ENCODE data around the gene MROH9.

Gene MROH9

DNA sequence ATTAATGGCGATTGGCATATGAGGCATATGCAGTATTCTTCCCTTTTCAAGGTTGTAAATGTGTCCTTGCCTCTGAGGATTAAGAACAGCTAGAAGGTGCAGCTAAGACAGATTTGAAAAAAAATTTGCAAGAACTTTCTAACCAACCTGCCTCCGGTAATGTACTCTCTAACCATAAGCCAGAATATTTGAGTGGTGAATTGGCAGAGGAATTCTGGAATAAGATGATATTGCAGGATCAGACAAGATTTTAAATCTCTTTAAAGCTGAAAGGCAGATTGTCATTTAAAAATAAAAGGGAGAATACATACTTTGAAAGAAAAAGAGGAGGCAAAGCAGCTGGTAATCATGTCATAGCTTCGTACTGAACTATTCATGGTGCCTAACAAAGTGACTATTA lies 29.2 kb downstream of the MROH9 start:
- no peak for DNase-seq (ENCODE audit: low read depth in 2 of 3, low spot score in 1 of 3)

DNA sequence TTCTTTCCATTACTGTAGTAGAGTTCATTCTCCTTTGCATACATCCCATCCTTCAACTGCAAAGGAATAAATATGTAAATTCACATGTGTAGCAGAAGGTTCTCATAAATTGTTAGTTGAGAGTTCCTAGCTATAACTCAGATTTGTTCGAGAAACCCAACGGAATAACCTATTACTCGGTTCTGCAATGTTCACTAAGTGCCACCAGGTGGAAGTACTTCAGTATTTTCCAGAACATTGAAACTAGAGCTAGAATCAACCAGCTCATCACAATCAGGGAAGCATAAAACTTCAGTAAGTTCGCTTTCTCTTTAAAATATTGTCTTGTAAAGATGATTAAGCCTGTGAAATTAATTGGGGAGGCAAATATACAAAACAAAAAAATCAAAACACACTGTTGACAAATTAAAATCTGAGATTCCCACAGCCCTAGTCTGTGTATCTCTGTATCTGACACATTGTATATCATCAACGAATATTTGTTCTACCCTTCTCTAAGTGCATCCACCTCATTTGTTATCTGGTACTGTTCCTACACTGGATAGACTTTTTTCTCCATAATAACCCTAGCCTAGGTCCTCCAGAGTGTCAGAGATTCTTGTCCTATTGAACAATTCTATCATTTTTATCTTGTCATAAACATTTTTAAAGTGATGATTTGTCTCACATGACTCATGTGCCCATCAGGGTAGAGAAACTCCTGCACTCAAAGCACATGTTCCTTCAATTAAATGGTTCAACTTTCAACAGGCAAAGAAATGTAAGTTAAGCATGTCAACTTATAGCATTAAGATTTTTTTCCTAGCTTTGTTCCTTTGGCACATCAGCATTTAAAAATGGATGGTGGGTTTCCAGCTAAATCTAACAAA lies 31.9 kb downstream of the MROH9 start:
- no peak for DNase-seq (ENCODE audit: low read depth in 2 of 3, low spot score in 1 of 3)

DNA sequence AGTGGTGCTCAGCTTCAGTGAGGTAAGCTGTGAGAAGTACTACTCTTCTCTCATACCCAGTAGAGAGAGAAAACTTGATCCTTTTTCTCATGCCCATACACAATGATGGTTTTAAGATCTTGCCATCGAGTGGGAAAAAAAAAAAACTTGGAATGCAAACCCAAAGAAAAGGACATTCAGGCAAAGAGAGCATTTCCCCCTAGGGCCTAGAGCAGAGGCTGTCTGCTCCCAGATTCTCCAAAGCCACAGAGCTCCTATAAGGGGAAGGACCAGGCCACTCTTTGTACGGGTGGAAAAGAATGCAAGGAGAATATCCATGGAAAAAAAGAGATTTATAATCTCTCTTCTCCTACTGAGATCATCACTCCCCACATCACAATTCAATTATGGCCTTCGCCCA lies 34.9 kb downstream of the MROH9 start:
- no peak for DNase-seq (ENCODE audit: low read depth in 2 of 3, low spot score in 1 of 3)

DNA sequence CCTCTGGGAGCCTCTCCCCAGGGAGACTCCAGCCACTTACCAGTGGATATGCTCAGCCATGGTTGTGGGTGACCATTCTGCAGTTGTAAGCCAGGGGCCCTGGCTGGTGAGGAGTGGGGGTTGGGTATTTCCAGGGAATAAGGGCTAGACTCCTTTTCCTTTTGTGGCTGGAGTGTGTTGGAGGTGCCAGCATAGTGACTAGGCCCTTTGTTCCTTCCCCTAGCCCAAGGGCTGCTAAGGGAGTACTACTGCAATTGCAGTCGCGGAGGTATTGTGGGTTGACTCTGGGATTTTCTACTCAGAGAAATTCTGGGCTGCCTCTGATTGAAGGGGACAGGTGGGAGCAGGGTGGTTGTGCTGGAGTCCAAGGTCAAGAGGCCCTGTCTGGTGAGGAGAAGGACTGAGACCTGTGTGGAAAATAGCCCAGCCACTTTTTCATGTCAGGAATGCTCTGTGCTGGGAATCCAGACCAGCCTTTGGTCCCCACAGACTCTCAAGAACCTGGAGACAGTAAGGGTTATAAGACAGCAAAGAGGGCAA lies 43.1 kb downstream of the MROH9 start:
- no peak for DNase-seq (ENCODE audit: low read depth in 2 of 3, low spot score in 1 of 3)

DNA sequence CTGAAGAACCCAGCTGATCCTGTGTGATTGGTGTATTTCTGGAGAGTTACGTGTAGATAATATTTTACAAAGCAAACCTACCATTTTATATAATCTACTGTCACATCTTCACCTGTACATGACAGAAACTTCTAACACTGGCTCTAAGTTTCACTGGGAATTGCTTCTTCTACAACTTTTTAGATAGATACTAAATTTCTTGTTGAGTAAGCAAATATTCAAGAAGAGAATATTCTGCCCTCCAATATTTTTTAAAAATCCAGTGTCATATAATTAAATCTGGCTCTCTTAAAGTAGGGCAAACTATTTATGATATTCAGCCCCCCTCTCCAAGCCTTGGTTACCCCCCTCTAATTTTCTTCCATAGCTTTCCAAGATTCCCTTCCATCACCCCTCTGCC lies 50.1 kb downstream of the MROH9 start:
- DNase-seq (ENCODE audit: low read depth in 2 of 3, low spot score in 1 of 3): no peak

DNA sequence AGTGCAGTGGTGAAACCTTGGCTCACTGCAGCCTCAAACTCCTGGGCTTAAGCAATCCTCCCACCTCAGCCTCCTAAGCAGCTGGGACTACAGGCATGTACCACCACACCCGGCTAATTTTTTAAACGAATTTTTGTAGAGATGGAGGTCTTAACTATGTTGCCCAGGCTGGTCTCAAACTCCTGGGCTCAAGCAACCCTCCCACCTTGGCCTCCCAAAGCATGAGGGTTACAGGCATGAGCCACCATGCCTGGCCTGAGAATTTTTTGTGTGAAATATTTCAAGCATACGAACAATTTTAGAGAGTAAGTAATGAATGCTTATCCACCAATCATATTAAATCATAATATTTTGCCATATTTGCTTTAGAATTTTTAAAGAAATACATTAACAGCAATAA lies 51.6 kb downstream of the MROH9 start:
- DNase-seq (ENCODE audit: low read depth in 2 of 3, low spot score in 1 of 3): no peak

DNA sequence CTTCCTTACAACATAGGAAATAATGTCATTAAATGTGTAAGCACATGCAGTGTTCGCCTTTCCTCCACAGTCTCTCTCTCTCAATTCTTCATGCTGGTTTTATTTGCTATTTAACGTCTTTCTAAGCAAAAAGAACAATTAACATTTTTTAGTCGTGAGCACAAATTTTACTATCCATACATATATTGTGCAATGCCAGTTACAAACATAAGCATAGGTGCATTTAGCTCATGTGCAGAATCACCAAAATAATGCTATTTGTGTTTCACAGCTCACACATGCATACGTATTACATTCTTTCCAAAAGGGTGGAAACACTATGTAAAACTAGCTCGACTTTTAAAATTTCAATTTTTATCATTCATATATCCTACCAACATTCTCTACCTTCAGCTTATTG lies 52.1 kb downstream of the MROH9 start:
- no peak for DNase-seq (ENCODE audit: low read depth in 2 of 3, low spot score in 1 of 3)

DNA sequence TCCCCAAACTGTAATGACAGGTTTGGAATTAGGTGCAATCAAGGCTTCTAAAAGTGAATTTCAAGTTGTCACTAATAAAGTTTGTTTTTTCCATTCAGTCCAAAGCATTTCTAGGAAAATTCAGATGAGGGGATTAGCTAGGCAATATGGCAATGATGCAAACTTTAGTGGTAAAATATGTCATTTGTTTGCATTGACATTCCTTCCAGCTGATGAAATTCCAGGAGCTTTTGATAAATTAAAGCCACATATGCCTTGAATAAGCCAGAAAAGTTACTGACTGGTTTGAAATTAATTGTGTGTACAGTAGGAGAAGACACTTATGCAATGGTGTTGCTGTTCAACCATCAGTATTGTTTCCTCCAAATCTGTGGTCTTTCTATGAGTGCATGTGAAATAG lies 57.8 kb downstream of the MROH9 start:
- DNase-seq (ENCODE audit: low read depth in 2 of 3, low spot score in 1 of 3): no peak

DNA sequence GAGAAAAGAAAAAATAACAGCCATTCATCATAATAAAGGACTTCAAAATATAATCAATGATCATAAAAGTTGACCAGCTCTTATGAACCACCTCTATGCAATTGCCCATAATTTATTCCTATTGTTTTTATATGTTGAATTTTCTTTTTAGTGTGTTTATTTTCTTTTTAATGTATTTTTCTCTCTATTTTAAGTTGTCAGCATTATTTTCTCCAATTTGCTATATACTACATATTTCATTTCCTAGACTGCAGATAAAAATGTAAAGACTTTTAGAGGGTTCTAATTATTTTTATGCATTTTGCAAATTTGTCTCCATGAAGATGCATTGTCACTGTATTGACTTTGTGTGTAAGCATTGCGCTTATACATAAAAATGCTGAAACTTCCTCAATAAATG lies 58.4 kb downstream of the MROH9 start:
- DNase-seq (ENCODE audit: low read depth in 2 of 3, low spot score in 1 of 3): no peak

DNA sequence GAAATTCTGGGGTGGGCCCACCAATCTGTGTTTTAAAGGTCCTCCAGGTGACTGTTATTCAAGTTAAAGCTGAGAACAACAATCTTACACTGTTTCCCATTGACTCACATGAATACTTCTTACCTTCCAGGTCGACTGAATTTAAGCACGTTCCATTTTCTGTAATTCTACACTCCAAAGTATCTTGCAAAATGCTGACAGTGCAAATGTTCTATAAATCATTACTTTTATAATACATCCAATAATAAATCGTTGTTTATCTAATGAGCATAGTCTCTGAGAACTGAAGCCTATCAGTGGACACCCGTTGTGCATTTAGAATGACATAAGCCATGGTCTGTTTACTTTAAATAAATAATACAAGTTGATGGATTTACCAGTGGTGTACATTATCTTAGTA lies 79.5 kb downstream of the MROH9 start:
- no peak for DNase-seq (ENCODE audit: low read depth in 2 of 3, low spot score in 1 of 3)

DNA sequence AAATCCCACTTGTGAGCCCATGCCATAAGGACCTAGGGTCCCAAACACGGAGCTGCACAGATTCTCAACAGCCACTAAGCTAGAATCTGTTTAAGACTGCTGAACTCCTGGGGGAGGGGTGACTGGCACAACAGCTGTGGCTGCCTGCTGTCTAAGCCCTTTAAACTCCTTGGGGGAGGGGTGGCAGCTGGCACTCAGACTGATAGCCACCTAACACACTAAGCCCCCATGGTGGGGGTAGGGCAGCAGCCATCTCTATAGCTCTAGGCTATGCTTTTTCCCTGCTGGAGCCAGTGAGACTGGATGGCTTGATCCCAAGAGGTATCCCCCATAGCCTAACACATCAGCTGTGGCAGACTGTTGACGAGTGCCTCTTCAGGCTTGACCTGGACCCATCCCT lies 82.1 kb downstream of the MROH9 start:
- no peak for DNase-seq (ENCODE audit: low read depth in 2 of 3, low spot score in 1 of 3)

DNA sequence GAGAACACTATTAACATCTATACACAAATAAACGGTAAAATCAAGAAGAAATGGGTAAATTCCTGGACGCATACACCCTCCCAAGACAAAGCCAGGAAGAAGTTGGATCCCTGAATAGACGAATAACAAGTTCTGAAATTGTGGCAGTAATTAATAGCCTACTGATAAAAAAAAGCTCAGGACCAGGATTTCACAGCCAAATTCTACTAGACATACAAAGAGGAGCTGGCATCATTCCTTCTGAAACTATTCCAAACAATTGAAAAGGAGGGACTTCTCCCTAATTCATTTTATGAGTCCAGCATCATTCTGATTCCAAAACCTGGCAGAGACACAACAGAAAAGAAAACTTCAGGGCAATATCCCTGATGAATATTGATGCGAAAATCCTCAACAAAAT lies 84.6 kb downstream of the MROH9 start:
- DNase-seq (ENCODE audit: low read depth in 2 of 3, low spot score in 1 of 3): no peak

DNA sequence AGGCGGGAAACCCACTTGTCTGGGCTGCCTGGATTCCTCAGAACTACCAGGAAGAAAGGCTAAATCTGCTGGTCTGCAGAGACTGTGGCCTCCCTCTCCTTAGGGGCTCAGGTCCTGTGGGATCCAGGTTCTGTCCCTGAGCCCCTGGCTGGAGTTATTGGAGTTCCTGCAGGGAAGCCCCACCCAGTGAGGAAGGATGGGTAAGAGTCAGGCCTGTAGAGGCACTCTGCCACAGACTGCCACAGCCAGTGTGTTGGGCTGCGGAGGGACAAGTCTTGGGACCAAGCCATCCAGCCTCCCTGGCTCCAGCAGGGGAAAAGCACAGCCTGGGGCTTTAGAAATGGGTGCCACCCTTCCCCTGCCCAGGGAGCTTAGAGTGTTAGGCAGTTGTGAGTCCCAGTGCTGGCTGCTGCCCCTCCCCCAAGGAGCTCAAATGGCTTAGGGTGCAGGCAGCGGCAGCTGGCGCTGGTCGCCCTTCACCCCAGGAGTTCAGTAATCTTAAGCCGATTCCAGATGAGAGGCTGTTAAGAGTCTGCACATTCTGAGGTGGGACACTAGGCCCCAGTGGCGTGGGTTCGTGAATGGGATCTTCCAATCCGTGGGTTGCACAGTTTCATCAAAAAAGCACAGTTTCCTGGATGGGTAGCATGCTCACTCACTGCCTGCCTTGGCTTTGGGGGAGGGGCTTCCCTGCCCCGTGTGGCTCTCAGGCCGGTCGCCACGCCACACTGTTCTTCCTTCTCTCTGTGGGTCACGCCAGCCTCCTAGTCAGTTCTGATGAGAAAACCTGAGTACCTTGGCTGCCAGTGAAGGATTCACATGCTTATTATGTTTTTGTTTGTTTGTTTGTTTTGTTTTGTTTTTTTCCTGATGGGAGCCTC lies 97.7 kb downstream of the MROH9 start:
- DNase-seq (ENCODE audit: low read depth in 2 of 3, low spot score in 1 of 3): no peak

DNA sequence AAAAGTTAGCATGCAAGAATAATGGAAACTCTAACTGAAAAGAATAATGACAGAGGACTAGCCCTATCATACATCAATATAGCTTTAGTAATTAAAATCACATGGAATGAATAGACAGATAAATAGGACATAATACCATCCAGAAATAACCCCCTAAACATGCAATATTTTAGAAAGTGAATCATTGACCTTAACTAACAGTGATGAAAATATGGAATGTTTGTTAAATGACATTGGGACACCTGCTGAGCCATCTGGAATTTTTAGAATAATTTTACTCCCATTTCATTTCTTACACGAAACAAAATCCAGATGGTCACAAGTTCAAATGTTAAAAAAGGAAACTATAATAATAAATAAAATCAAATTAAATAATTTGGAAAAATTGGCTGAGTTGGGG lies 102.3 kb downstream of the MROH9 start:
- DNase-seq (ENCODE audit: low read depth in 2 of 3, low spot score in 1 of 3): no peak

DNA sequence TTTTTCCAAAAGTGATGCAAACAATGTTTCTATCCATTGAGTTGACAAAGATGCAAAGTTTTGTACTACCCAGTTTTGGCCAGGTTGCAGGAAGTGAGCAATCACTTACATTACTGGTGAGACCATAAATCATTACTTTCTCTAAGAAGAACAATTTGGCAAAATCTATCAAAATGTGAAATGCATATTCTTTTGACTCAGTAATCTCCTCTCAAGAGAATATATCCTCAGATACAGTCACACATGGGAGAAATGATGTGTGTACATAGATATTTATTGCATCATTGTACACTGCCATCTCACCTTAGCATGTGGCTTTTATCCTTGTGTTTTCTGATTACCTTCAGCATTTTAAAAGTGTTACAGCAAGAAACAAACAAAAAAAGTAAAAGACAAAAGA lies 103.0 kb downstream of the MROH9 start:
- DNase-seq (ENCODE audit: low read depth in 2 of 3, low spot score in 1 of 3): no peak

DNA sequence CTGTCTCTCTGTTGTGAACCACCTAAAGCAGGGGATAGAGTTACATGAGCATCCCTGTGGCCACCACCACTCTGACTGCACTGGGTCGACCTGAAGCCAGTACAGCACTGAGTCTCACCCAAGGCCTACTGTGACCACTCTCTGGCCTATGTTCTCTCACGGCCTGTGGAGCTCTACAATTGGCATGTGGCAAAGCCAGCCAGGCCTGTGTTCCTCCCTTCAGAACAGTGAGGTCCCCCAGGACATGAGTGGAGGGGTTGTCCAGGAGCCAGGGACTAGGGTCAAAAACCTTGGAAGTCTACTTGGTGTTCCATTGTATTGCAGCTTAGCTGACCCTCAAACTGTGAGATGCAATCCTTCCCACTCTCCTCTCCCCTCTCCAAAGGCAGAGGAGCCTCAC lies 112.7 kb downstream of the MROH9 start:
- DNase-seq (ENCODE audit: low read depth in 2 of 3, low spot score in 1 of 3): no peak

DNA sequence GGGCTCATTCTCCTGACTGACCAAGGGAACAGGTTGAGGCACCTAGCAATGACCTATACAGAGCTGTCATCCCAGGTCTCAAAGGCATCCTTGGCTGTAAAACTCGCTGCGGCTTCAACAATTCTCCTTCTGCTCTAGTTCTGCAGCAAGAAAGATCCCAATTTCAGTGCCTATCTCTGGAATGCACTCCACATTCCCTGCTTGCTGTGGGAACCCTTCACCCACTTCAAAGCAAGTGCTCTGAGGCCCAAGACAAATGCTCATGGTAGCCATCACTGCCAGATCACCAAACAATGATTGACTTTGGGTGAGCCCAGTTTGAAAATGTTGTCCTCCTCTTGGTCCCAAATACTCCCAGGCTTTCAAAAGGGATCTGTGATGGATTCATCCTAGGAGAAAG lies 117.6 kb downstream of the MROH9 start:
- DNase-seq (ENCODE audit: low read depth in 2 of 3, low spot score in 1 of 3): no peak

DNA sequence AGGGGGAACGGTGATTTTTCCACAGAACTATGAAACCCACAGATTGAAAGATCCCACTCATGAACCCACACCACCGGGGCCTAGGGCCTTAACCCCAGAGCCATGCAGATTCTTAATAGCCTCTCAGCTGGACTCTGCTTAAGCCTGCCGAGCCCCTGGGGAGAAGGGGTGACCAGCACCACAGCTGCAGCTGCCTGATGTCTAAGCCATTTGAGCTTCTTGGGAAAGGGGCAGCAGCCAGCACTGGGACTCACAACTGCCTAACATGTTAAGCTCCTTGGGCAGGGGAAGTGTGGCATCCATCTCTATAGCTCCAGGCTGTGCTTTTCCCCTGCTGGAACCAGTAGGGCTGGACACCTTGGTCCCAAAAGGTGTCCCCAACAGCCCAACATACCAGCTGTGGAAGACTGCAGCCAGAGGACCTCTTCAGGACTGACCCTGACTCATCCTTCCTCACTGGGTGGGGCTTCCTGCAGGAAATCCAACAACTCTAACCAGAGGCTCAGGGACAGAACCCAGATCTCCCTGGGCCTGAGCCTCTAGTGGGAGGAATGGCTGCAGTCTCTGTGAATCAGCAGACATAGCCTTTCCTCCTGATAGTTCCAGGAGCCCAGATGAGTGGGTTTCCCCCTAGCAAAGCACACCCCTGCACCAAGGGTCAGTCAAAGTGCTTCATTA lies 120.8 kb downstream of the MROH9 start:
- DNase-seq (ENCODE audit: low read depth in 2 of 3, low spot score in 1 of 3): no peak

DNA sequence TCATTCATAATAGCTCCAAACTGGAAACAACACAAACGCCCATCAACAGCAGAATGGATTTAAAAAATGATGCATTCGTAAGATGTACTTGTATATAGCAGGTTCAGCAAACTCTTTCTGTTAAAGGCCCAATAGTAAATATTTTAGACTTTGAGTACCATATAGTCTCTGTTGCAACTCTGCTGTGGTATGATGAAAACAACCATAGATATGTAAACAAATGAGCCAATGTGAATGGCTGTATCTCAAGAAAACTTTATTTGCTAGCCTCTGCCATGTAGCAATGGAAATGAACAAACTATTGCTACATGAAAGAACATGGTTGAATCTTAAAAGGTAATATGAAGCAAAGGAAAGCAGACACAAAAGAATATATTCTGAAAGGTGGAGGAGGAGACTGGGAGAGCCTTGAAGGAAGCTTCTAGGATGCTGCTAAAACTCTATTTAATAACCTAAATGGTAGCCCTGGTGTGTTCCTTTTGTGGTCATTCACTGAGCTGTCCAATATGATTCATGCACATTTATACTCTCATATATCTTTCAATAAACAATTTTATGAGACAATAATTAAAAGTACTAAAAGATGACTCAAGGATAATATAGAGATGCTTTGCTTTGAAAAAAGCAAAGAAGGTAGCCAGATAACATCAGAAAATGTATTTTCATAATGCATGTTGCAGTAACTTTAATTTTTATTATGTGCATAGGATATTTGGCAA lies 126.2 kb downstream of the MROH9 start:
- no peak for DNase-seq (ENCODE audit: low read depth in 2 of 3, low spot score in 1 of 3)

DNA sequence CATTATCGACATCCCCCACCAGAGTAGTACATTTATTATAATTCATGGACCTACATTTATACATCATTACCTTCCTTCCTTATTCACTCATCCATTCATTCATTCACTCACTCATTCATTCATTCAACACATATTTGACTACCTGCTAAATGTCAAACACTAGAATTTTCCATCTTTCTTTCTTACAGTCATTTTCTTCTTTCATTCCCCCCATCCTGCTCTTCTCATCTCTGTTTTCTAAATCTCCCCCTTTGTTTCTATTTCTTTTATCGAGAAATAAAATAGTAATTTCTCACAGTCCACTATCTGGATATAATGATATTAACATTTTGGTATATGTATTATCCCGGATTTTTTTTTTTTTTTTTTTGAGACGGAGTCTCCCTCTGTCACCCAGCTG lies 127.6 kb downstream of the MROH9 start:
- DNase-seq (ENCODE audit: low read depth in 2 of 3, low spot score in 1 of 3): no peak

DNA sequence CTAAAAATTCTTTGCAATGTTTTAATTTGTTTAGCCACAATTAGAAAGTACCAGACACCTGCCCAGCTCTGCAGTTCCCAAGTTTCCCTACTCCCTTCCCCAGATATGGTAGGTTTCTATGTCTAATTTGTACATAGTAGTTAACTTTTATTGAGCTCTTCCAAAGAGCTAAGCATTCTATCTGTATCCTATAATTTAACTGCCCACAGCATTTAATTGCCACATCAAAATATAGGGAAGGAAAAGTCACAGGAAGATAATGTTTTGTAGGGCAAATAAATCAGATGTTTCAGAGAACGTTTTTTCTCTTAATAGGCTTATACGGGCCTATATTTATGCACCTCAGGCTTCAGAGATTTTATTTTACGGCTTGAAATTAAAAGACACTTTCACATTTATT lies 139.7 kb downstream of the MROH9 start:
- DNase-seq (ENCODE audit: low read depth in 2 of 3, low spot score in 1 of 3): no peak

All from stimulated activated CD4-positive, alpha-beta T cell treated with anti-CD3 and anti-CD28 coated beads, Interleukin-12 subunit alpha, Interleukin-12 subunit beta, amount 100 ng/mL, for 48 hours (primary cell).